Measurements from ENCODE around the gene SNX13. TPM values are rescaled to one million over a fixed set of nuclear protein-coding genes. Genes with fewer than 3 reads are reported as not detected.

Gene SNX13
- total and polyA plus RNA-seq, 9 of the 15 experiments (the other 6 are each of a cell fraction or from before 2014, with no cell fraction given), result 5.6 to 33.2 (median 25.4) TPM

- peaks cover 11% of the 10 kb centered on the region; the same call in 2 of the 3 replicates for H3K36me3 ChIP-seq (ENCODE audit: control insufficient read depth, insufficient read depth, low read length)
- WGBS (ENCODE audit: insufficient coverage, low coverage, missing lambda C conversion rate), result no CpG with 5 or more reads among the region's 1 CpG
- no TSS peak for BruUV-seq (replicated peaks)
- intact Hi-C loops (cut with micrococcal nuclease), result no loop called here
- ATAC-seq, result no peak
- no peak overlapping the region for H3K4me2 ChIP-seq (ENCODE audit: insufficient read depth, low read length)
- H2AFZ ChIP-seq (ENCODE audit: low read depth, low read length), result no peak overlapping the region
- CTCF ChIA-PET (ENCODE audit: low intra/inter-chr PET ratio), result no interaction called here
- no peaks in the 10 kb centered on the region for H4K20me1 ChIP-seq (replicated peaks; ENCODE audit: control insufficient read depth, insufficient read depth, low read length)
- no peak overlapping the region for H3K9ac ChIP-seq (ENCODE audit: insufficient read depth in 1 of 2, low read depth in 2 of 2, low read length in 2 of 2)
- H3K27me3 ChIP-seq (ENCODE audit: control insufficient read depth in 2 of 2, insufficient read depth in 2 of 2, low read length in 2 of 2), result no peaks in the 10 kb centered on the region
- H3K79me2 ChIP-seq (ENCODE audit: control insufficient read depth, insufficient read depth, low read length), result no peaks in the 10 kb centered on the region
- no peak overlapping the region for H3K27ac ChIP-seq (ENCODE audit: extremely low read depth, low read depth, low read length)
- no peaks in the 10 kb centered on the region for H3K9me3 ChIP-seq (replicated peaks; ENCODE audit: control insufficient read depth, insufficient read depth, low read depth, low read length)
- DNase-seq (ENCODE audit: extremely low read depth in 1 of 4, low spot score in 3 of 4), result no peak
- H3K4me3 ChIP-seq, result no peak overlapping the region
- no peaks in the 10 kb centered on the region for H3K9me1 ChIP-seq (ENCODE audit: control insufficient read depth, insufficient read depth, low read length)
- no peak for FAIRE-seq
- in situ Hi-C loops (cut with MboI), result no loop called here
- POLR2A ChIA-PET, result no interaction called here
- no peaks in the 10 kb centered on the region for H3K4me1 ChIP-seq (replicated peaks in 1 of 2; ENCODE audit: control insufficient read depth in 2 of 2, insufficient read depth in 2 of 2, low read length in 2 of 2)
- no peak for TF ChIP-seq ZKSCAN8 (CRISPR knock-in tag; IDR thresholded peaks at IDR 0.05)
- TF ChIP-seq POLR2AphosphoS2 (IDR thresholded peaks at IDR 0.05; ENCODE audit: low read length), result no peak
Observed at GRCh38 chr7:17852361-17852760, 87.9 kb downstream of the SNX13 start.

- H3K4me1 ChIP-seq (replicated peaks in 1 of 2; ENCODE audit: control insufficient read depth in 2 of 2, insufficient read depth in 2 of 2, low read length in 2 of 2), result no peaks in the 10 kb centered on the region
- H3K9me1 ChIP-seq (ENCODE audit: control insufficient read depth, insufficient read depth, low read length), result no peaks in the 10 kb centered on the region
- no peaks in the 10 kb centered on the region for H3K9me3 ChIP-seq (replicated peaks; ENCODE audit: control insufficient read depth, insufficient read depth, low read depth, low read length)
- ChIA-PET POLR2A (no interaction called here), CTCF (ENCODE audit: low intra/inter-chr PET ratio) (no interaction called here)
- intact Hi-C loops (cut with micrococcal nuclease) (no loop called here), in situ Hi-C loops (cut with MboI) (no loop called here)
- BruUV-seq (replicated peaks), result no TSS peak
- DNase-seq (ENCODE audit: extremely low read depth in 1 of 4, low spot score in 3 of 4) (no peak), FAIRE-seq (no peak), ATAC-seq (no peak)
- no peak overlapping the region for H2AFZ ChIP-seq (ENCODE audit: low read depth, low read length)
- peaks cover 23% of the 10 kb centered on the region; the same call in 2 of the 3 replicates for H3K36me3 ChIP-seq (ENCODE audit: control insufficient read depth, insufficient read depth, low read length)
- no peak overlapping the region for H3K9ac ChIP-seq (ENCODE audit: insufficient read depth in 1 of 2, low read depth in 2 of 2, low read length in 2 of 2)
- no peaks in the 10 kb centered on the region for H3K79me2 ChIP-seq (ENCODE audit: control insufficient read depth, insufficient read depth, low read length)
- no peak overlapping the region for H3K27ac ChIP-seq (ENCODE audit: extremely low read depth, low read depth, low read length)
- H3K27me3 ChIP-seq (ENCODE audit: control insufficient read depth in 2 of 2, insufficient read depth in 2 of 2, low read length in 2 of 2), result no peaks in the 10 kb centered on the region
- no peak overlapping the region for H3K4me3 ChIP-seq
- H3K4me2 ChIP-seq (ENCODE audit: insufficient read depth, low read length), result no peak overlapping the region
- H4K20me1 ChIP-seq (replicated peaks; ENCODE audit: control insufficient read depth, insufficient read depth, low read length), result no peaks in the 10 kb centered on the region
- 96% methylated on average over 3 of the region's 3 CpGs for WGBS (ENCODE audit: insufficient coverage, low coverage, missing lambda C conversion rate)
- no peak for TF ChIP-seq ELK3 (CRISPR knock-in tag; IDR thresholded peaks at IDR 0.05)
- TF ChIP-seq ILK (tag; IDR thresholded peaks at IDR 0.05; ENCODE audit: borderline replicate concordance, low read depth), result no peak
- no peak for TF ChIP-seq HMBOX1 (IDR thresholded peaks at IDR 0.05)
- no peak for TF ChIP-seq CUX1 (CRISPR knock-in tag; IDR thresholded peaks at IDR 0.05)
- TF ChIP-seq ZKSCAN1 (IDR thresholded peaks at IDR 0.05; ENCODE audit: low read depth, low read length), result no peak
Observed at GRCh38 chr7:17849504-17849903, 90.8 kb downstream of the SNX13 start.

Data from K562 (cell line).